GM21381 (cell line): ENCODE results near the gene RABAC1.

ENCODE experiments used
- ATAC-seq: cut with Tn5 transposase; IDR thresholded peaks from one replicate; pipeline ENCODE4 v1.9.1; 2021; ENCODE audit warnings: mild to moderate bottlenecking, moderate library complexity; ENCODE audit not compliant: unreplicated experiment

The RABAC1 gene

GRCh38 chr19:41930322-41930722 lies 28.8 kb downstream of the RABAC1 start:
- ATAC-seq: no peak

- ATAC-seq: no peak
Observed at GRCh38 chr19:41929536-41930071, 29.5 kb downstream of the RABAC1 start.

GRCh38 chr19:41928754-41929535 lies 30.2 kb downstream of the RABAC1 start:
- no peak for ATAC-seq

GRCh38 chr19:41928221-41928683 lies 30.9 kb downstream of the RABAC1 start, which contains the start of gene ERFL:
TSS of gene ERFL (minus strand) at chr19:41928449. CDS start at chr19:41912919, 15,530 bp downstream.
- no peak for ATAC-seq

- no peak for ATAC-seq
Observed at GRCh38 chr19:41927497-41928192, 31.5 kb downstream of the RABAC1 start.

GRCh38 chr19:41926763-41927496 lies 32.2 kb downstream of the RABAC1 start:
- no peak for ATAC-seq

GRCh38 chr19:41926028-41926762 lies 32.9 kb downstream of the RABAC1 start:
- no peak for ATAC-seq

- no peak for ATAC-seq
Observed at GRCh38 chr19:41925208-41926003, 33.7 kb downstream of the RABAC1 start.

- ATAC-seq: no peak
Observed at GRCh38 chr19:41924151-41925145, 34.7 kb downstream of the RABAC1 start.

GRCh38 chr19:41923045-41923788 lies 35.9 kb downstream of the RABAC1 start:
- no peak for ATAC-seq

- no peak for ATAC-seq
Observed at GRCh38 chr19:41922585-41922984, 36.5 kb downstream of the RABAC1 start.

- ATAC-seq: no peak
Observed at GRCh38 chr19:41921577-41922576, 37.2 kb downstream of the RABAC1 start.

GRCh38 chr19:41920882-41921576 lies 38.1 kb downstream of the RABAC1 start:
- no peak for ATAC-seq

- no peak for ATAC-seq
Observed at GRCh38 chr19:41919948-41920712, 39.0 kb downstream of the RABAC1 start.

GRCh38 chr19:41918653-41919244 lies 40.4 kb downstream of the RABAC1 start:
- no peak for ATAC-seq
